HG02840 (cell line): ENCODE measurements around the gene SERP2.
"Not testable (repeated sequence)": the region's sequence is repeated elsewhere in the genome, so short reads cannot be mapped to it uniquely, and the experiment has no call there.

Source experiments
- ATAC-seq: cut with Tn5 transposase; IDR thresholded peaks from one replicate; pipeline ENCODE4 v1.9.1; 2021; ENCODE audit warnings: mild to moderate bottlenecking, moderate library complexity, moderate number of reproducible peaks; ENCODE audit not compliant: unreplicated experiment, low FRiP score

Gene SERP2

DNA sequence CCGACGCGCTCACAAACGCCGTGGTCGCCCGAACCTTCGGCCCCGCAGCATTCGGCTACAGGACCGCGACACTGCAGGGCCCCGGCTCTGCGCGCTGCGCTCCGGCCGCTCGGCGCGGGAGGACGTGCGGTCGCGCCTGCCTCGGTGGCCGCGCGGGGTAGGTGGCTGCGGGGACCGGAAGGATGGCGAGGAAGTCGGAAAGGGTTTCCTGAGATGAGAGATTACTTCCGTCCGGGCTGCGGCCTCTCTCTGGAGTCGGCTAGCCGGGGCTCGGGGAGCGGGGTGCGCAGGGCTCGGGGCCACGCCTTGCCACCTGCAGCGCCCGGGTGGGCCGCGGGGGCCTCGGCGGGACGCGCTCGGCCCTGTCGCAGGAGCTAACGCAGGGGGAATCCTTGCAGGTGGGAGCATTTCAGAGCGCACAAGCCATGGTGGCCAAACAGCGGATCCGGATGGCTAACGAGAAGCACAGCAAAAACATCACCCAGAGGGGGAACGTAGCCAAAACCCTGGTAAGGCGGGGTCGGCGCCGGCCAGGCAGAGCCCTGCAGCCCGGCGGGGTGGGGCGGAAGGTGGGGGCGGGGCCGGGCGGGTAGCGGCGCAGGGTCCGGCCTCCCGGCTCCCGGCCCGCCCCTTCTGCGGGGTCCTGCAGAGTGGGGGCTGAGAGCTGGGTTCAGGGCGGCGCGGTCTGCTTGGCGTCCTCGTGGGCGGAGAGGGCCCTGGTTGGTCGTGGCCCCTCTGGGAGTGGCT, at the start of gene SERP2:
Gene SERP2, plus strand, starts transcription at position 224 of the 747 bp plus-strand sequence. Its CDS starts 202 bp downstream, at position 426.
- ATAC-seq, result no peak

DNA sequence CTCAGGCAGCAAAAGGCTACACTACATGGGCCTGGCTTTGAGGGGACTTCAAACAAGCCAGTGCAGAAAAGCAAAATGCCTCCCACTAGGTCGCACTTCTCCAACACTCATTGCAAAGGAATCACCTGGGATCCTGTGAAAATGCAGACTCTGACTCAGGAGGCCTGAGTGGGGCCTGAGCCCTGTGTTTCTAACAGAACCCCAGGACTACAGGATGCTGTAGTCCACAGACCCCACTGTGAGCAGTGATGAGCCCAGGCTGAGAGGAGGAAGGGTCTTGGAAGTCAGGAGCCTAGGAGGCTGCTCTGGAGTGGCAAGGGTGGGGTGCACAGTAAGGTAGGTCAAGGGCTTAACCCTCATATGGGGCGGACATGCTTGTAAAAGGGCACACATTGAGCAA, 46.7 kb upstream of the SERP2 start:
- no peak for ATAC-seq

DNA sequence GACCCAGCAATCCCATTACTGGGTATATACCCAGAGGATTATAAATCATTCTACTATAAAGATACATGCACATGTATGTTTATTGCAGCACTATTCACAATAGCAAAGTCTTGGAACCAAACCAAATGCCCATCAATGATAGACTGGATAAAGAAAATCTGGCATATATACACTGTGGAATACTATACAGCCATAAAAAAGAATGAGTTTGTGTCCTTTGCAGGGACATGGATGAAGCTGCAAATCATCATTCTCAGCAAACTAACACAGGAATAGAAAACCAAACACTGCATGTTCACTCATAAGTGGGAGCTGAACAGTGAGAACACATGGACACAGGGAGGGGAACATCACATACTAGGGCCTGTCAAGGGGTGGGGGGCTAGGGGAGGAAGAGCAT, 44.6 kb upstream of the SERP2 start:
- not testable (repeated sequence) for ATAC-seq

DNA sequence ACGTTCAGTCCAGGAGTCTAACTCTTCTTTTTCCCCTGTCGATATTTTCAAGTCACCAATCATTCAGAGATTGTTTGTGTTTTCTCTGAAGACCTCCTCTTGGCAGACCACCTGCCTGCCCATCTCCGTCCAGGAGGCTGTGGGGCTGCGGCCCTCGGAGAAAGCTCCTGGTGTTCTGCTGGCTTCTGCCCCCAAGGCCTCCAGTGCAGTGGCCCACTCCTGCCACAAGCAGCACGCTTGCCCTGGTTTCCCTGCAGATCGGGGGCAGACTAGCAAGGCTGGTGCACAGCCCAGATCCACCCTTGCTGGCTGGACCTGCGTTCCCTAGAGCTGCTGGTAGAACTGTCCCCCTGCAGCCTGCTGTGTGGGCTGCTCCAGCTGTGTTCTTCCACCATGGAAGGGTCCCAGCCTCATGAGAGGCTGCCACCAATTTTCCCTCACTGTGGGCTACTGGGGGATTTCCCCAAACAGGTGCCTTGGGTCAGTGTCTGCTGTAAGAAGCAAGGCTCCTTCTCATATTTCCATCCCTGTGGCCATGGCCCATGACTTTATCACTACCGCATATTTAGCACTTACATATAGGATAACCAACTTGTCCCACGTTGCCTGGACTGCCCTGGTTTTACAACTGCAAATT, 43.6 kb upstream of the SERP2 start:
- ATAC-seq, result no peak

DNA sequence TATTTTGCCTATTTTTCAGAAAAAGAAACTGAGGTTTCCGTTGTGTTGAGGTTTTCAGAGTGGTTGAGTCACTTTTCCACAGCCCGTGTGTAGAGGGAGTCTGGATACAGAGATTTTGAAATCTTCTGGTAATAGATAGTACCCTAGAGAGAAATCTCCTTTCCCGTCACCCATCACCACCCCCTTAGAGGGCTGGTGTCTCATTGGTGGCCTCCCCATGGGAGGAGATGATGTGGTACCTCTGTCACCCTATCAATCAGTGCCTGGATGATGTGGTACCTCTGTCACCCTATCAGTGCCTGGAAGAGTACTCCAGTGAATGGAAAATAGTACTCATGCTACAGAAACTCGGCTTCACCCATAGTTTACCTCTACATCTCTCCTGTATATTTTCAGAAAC, 42.2 kb upstream of the SERP2 start:
- ATAC-seq, result no peak

DNA sequence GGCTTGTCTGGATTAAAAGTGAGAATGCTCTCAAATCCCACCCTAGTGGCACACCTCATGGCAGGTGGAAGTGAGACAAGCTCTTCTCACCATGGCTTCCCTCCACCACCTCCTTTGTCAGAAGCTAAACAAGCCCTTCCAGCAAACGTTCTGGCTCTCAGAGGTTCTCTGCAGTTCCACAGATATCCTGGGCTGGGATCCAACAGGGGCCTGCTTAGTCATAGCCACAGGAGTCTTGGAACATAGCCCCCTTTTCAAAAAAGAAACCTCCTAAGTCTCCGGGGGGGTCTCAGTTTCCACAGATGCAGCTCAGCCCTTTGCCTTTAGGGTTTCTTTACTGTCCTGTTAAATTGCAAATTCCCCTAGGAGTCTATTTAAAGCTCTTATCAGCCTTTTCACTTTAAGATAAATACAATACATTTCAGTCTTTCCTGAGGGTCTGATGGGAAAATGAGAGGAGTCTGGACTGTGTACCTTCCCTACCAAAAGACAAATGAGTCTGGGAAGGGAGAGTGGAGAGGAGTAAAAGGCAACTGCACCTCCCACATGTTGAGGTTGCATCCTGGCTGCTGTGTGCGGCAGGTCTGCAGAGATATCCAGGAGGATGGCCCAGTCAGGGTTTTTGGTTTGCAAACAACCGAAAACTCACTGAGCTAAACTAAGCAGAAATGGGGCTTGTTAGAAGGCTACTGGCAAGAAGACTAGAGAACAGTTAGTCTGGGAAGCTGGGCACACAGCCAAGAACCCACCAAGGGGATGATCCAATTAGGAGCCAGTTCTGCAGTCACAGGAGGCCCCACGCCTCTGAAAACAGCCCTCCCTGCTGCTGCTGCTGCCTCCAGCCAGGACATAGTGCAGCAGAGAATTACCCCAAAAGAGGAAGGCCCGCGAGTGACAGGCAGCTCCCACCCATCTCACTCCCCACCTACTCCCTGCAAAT, 41.4 kb upstream of the SERP2 start:
- no peak for ATAC-seq

DNA sequence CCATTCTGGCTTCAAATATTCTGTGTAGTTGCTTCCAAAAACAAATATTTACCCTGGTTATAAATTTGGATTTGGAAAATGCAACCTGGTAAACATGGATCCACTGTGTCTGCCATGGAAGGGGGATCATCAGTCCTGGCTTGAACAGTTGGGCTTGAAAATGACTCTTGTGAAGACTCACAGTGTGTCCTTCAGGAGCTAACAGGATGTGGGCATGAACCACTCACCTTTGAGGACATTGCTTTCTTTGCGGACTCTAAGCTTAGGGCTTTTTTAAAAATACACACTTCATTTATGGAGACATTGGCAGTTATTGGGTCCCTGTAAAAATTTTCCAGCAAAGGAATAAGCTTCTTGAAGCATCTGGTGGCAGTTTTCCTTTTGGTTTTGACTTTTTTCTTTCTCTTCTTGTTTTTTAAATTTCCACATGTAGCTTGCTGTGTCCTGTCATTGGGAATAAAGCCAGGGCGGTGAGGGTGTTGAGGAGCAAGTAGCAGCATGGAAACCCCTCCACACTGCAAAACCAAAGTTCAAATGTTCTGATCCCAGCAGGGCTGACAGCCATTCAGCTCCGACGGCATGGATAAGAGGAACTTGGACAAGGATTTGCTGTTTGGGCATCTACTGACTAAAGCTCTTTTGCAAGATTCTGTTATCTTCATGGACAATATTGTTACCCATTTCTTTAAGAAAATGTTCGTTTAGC, 39.5 kb upstream of the SERP2 start:
- ATAC-seq, result no peak

DNA sequence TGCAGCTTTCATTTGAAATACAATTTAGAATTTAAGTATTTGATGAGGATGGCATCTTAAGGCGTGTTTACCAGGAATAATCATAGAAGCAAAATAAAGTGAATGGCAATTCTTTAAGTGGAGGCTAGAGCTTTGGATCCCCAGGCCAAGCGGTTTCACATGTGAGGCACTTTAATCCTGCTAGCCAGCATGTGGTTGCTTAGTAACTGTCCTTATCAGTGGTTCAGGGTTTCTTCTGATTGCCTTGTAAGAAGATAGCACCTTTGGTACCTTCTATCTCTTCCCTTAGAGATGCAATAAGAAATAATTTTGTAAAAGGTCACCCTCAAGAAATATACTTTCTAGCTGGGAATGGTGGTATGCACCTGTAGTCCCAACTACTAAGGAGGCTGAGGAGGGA, 38.9 kb upstream of the SERP2 start:
- ATAC-seq, result no peak

DNA sequence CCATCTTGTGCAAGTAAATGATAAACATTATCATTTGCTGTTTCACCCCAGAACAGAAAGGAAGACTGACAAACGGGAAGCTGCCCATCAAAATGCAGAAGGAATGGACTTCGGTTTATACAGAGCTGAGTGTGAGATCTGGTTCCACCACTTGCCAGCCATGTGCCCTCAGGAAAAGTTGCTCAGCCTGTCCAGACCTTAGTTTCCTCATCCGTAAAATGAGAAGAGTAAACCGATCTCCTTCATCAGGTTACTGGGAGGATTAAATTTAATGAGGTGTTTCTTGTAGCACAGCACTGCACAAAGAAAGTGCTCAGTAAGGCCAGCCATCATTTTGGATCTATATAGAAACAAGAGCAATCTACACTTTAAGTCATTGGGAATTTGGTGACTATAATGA, 36.7 kb upstream of the SERP2 start:
- ATAC-seq, result no peak

DNA sequence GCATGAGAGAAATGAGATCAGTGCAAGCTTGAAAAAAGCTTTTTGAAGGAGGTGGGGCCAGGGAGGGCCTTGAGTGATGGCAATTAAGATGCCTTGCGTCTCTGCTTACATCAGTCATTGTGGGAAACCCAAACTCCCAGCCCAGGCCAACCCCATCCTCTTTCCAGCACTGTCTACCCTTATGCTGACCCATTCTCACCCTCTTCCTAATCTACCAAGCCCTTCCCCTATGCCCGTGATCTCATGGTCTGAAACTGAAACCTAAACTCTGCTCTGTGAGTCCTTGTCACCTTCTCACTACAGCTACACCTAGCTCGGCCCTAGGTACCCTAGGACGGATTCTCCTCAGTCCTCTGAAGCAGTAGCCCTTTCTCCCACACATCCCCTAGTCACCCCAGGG, 36.0 kb upstream of the SERP2 start:
- no peak for ATAC-seq

DNA sequence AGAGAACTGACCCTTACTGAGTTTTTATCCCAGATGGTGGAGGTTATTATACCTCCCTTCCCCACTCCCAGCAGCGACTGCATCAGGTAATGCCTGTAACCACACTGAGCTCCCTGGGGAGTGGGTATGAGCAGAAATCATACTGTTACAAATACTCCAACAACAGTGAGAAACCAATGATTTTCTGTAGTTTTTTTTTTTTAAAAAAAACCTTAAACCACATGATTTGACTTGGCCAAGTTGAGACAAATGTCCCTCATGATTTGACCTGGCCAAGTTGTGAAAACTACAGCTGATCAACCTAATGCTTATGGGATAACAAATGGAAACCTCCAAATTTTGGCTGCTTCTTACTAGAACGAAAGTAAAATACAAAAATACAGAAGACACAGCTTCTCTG, 33.1 kb upstream of the SERP2 start:
- ATAC-seq, result no peak

DNA sequence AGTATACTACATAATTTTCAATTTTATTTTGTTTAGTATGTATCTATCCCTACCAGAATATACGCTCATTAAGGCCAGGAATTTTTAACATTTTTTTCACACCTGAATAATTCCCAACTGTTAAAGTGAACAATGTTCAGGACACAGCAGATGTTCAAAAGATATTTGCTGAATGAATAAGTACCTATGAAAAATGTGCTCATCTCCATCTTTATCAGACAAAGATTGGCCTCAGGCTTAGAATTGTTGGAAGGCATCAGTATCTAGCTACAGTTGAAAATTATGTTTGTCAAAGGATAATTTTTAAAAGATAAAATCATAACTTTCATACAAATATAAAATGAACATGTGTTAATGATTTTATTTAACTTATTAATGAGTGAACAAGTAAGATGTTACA, 30.9 kb upstream of the SERP2 start:
- ATAC-seq, result no peak

DNA sequence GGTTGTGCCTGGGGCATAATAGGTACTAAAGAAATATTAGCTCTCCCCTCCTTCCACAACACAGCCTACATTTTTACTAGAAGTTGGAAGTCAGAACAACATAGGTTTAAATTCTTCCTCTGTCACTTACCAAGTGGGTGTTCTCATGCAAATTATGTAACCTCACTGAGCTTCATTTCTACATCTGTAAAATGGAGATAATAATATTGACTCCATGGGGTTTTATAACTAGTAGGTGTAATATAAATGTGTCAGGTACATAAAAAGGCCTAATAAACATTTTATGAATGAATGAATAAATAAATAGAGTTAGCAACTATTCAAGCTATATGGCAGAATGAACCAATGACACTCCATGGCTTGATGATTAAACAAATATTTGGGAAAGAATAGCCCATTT, 27.1 kb upstream of the SERP2 start:
- no peak for ATAC-seq

DNA sequence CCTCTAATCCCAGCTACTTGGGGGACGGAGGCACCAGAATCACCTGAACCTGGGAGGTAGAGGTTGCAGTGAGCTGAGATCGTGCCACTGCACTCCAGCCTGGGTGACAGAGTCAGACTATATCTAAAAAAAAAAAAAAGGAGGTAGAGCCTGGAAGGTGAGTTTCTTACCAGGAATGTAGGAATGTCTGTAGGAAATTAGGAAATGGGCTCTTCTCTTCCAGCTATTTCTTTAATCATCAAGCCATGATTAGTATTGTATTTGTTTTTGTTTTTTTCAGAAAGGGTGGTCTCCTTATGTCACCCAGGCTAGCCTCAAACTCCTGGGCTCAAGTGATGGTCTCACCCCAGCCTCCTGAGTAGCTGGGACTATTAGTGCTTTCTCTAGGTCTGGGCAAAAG, 26.3 kb upstream of the SERP2 start:
- ATAC-seq, result no peak

DNA sequence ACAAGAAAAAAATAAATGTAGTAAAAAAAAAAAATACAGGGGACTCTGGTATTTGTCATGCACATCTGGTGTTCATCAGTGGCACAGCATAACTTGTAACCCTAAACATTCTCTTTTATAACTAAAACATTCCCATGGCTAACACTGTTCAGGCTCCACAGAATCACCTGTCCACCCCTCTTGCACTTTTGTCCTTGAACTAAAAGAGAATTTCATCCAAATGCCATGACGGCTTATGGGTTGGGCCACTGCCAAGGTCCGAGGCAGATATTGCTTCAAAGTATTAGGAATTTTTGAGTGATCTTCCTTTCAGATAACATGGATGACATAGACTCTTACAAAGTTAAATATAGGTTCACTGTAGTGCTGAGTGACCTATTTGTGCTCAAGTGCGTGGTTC, 25.7 kb upstream of the SERP2 start:
- ATAC-seq, result no peak

DNA sequence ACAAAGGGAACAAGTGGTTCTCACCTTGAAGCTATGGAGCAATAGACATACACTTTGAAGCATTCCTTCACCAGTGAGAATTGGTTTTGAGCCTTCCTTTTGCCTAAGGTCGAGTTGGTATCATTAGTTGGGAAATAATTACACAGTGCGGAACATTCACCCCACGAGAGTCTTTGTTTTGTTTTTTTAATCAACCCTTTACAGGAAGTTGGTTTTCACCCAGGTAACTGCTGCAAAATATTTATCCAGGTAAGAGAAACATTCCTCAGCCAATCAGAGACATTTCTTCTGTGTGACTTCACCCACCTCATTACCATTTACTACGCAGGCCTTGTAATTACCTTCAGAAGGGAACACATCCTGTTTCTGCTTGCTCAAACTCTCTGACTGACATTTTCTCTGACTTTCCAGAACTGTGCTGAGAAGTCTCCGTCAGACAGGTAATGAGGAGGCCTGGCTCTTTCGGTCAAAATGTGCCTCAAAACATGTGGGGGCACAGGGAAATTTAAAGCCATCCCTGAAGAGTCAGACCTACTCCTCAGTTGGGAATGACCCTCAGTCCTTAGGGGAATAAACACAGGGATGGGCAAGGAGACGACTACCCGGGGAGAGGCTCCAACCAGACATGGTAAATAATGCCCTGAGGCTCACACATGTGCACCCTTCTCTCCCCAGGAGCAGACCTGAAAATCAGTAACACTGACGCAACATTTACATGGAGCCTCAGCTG, 22.7 kb upstream of the SERP2 start:
- ATAC-seq, result no peak

DNA sequence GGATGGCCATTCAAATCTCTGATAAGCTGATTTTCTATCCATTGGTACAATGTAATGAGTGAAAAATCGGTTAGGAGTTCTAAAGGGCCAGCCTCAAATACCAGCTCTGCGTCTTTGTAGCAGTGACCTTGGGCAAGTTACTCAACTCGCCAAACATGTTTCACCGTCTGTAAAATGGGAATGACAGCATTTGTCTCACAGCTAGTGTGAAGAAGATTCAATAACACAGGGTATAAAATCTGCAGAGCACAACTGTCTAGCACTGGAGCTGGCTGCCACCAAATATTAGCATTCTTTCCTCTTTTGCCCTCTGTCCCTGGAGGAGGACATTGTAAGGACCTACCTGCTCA, 22.1 kb upstream of the SERP2 start:
- ATAC-seq, result no peak

DNA sequence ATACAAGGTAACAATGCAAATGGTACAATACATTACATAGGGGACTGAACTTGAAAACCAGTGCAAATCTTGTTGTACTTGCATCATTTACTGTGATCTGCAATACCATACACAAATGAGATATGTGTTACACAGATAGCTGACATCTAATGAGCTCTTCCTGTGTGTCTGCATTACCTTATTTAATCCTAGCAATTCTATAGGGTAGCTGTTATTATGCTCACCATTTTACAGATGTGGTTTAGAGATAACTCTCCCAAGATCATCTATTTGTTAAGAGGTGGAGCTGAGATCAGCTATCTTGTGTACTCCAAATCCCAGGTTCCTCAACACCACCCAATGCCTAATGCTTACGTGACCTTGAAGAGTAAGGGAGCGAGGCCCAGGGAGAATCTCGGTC, 21.4 kb upstream of the SERP2 start:
- ATAC-seq, result no peak

DNA sequence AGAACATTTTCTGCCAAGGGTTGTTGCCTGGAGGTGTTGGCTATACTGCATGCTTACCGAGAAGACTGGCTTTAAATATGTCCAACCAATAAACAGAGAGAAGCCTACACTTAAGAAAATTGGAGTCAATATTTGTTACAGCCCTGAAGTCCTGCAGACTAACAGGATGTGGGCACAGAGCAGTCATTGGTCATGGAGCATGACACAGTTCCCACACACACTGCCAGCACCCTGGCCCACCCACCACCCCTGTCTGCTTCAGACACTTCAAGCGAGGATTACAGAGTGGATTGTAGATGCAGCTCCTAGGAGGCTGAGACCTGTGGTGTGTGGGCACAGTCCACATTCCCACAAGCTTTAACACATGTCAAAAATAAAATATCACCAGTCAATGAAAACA, 21.0 kb upstream of the SERP2 start:
- ATAC-seq, result no peak

DNA sequence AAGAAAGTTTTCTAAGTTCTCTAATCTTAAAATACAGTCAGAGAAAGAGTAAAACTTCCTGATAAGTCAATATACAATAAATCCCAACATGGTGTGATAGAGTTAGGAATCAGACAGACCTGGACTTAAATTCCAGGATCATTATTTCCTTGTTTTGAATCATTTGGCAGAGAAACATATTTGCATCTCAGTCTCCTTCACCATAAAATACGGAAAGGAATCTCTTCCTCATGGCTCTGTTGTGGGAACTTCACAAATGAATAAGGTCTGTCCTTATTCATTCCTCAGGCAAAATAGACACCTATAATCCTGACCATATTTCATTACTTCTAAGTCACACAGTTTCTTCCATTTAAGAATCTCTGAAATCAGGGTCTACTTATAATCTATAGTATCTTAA, 19.3 kb upstream of the SERP2 start:
- no peak for ATAC-seq
